Activated T-cell treated with anti-CD3 and anti-CD28 coated beads for 1 hour (primary cell): ENCODE results near the gene GCK.

Experiments
- DNase-seq: peaks from one replicate; pipeline ENCODE4 v3.0.0-alpha.2; 2020; ENCODE audit warnings: low read depth

Gene GCK

GRCh38 chr7:44155191-44156185 is 33.8 kb downstream of the GCK start:
- no peak for DNase-seq

- no peak for DNase-seq
Measured at GRCh38 chr7:44154703-44155102, 34.5 kb downstream of the GCK start.

- DNase-seq = no peak
Measured at GRCh38 chr7:44153948-44154335, 35.3 kb downstream of the GCK start.

GRCh38 chr7:44152971-44153947 is 36.0 kb downstream of the GCK start:
- DNase-seq = no peak

GRCh38 chr7:44151956-44152355 is 37.3 kb downstream of the GCK start:
- DNase-seq = no peak

- no peak for DNase-seq
Measured at GRCh38 chr7:44150966-44151941, 38.0 kb downstream of the GCK start.

- DNase-seq = no peak
Measured at GRCh38 chr7:44150466-44150832, 38.8 kb downstream of the GCK start.

- DNase-seq = no peak
Measured at GRCh38 chr7:44149571-44150465, 39.4 kb downstream of the GCK start.

GRCh38 chr7:44148961-44149536 is 40.2 kb downstream of the GCK start:
- no peak for DNase-seq

GRCh38 chr7:44148166-44148565 is 41.1 kb downstream of the GCK start:
- no peak for DNase-seq

GRCh38 chr7:44147026-44147991 is 41.9 kb downstream of the GCK start:
- DNase-seq = no peak

- DNase-seq = peak; percentile 43
Measured at GRCh38 chr7:44145969-44146911, 43.0 kb downstream of the GCK start.

- peak; percentile 27 for DNase-seq
Measured at GRCh38 chr7:44145479-44145968, 43.7 kb downstream of the GCK start.

- DNase-seq = no peak
Measured at GRCh38 chr7:44144968-44145478, 44.2 kb downstream of the GCK start.

- DNase-seq = no peak
Measured at GRCh38 chr7:44144426-44144967, 44.7 kb downstream of the GCK start.

- DNase-seq = no peak
Measured at GRCh38 chr7:44143646-44144250, 45.5 kb downstream of the GCK start.

- DNase-seq = no peak
Measured at GRCh38 chr7:44142028-44142427, 47.2 kb downstream of the GCK start.
